Karpas-422 (cell line): Measurements from ENCODE around the gene RMDN2. TPM values are rescaled to one million over a fixed set of nuclear protein-coding genes. Genes with fewer than 3 reads are reported as not detected.
"Not testable (repeated sequence)": the region's sequence is repeated elsewhere in the genome, so short reads cannot be mapped to it uniquely, and the experiment has no call there.

Experiments used
- DNase-seq: peaks from one replicate; pipeline ENCODE4 v3.0.0-alpha.2; 2015
- H2AFZ ChIP-seq: fragments of 200-600 bp; sonication (generic); 2 replicates; pipeline ENCODE4 v1.6.1; 2014; ENCODE audit warnings: antibody characterized with exemption, low read length, mixed read lengths
- H3K27ac ChIP-seq: fragments of 200-600 bp; sonication (generic); 2 replicates; pipeline ENCODE4 v1.5.1; 2014; ENCODE audit warnings: mild to moderate bottlenecking, low read length, moderate library complexity
- H3K27me3 ChIP-seq: fragments of 200-600 bp; sonication (generic); 2 replicates; pipeline ENCODE4 v1.6.1; 2014; ENCODE audit warnings: low read length, mixed read lengths
- H3K36me3 ChIP-seq: fragments of 200-600 bp; sonication (generic); 2 replicates; pipeline ENCODE4 v1.6.1; 2014; ENCODE audit warnings: low read length, mixed read lengths; ENCODE audit not compliant: insufficient read depth
- H3K4me1 ChIP-seq: fragments of 200-600 bp; sonication (generic); 2 replicates; pipeline ENCODE4 v1.6.1; 2014; ENCODE audit warnings: mild to moderate bottlenecking, low read length, mixed read lengths
- H3K4me2 ChIP-seq: fragments of 200-600 bp; sonication (generic); 2 replicates; pipeline ENCODE4 v1.6.1; 2014; ENCODE audit warnings: low read length, low read depth, mild to moderate bottlenecking; ENCODE audit not compliant: poor library complexity, severe bottlenecking
- H3K4me3 ChIP-seq: fragments of 200-600 bp; sonication (generic); 2 replicates; pipeline ENCODE4 v1.5.1; 2014; ENCODE audit warnings: mild to moderate bottlenecking, antibody characterized with exemption, low read length, mixed read lengths
- H3K79me2 ChIP-seq: fragments of 200-600 bp; sonication (generic); 2 replicates; pipeline ENCODE4 v1.6.1; 2014; ENCODE audit warnings: mild to moderate bottlenecking, low read length, mixed read lengths
- H3K9ac ChIP-seq: fragments of 200-600 bp; sonication (generic); 2 replicates; pipeline ENCODE4 v1.6.0; 2014; ENCODE audit warnings: low read length
- H3K9me2 ChIP-seq: fragments of 200-600 bp; sonication (generic), shearing (Covaris generic); replicated peaks from 2 replicates; pipeline ENCODE4 v1.6.0; 2014; ENCODE audit warnings: mild to moderate bottlenecking, low read length, moderate library complexity; ENCODE audit not compliant: insufficient read depth
- H3K9me3 ChIP-seq: fragments of 300-700, 200-600 bp; sonication (generic); 2 replicates; pipeline ENCODE4 v1.6.1; 2014; ENCODE audit warnings: low read length, mixed read lengths
- H4K20me1 ChIP-seq: fragments of 200-600 bp; sonication (generic); 2 replicates; pipeline ENCODE4 v1.6.1; 2014; ENCODE audit warnings: mild to moderate bottlenecking, antibody characterized with exemption, low read length, low read depth; ENCODE audit not compliant: insufficient read depth
- total RNA-seq: library from RNA; depleted of rRNA; stranded (reverse); fragments of >200 nt; shearing (Covaris generic); gene quantifications from 2 replicates; pipeline ENCODE4 v1.2.3, GENCODE V29; 2014; ENCODE audit warnings: low replicate concordance

The RMDN2 gene
- total RNA-seq, 1 experiment from 2014 or later, result 6.5 TPM

DNA sequence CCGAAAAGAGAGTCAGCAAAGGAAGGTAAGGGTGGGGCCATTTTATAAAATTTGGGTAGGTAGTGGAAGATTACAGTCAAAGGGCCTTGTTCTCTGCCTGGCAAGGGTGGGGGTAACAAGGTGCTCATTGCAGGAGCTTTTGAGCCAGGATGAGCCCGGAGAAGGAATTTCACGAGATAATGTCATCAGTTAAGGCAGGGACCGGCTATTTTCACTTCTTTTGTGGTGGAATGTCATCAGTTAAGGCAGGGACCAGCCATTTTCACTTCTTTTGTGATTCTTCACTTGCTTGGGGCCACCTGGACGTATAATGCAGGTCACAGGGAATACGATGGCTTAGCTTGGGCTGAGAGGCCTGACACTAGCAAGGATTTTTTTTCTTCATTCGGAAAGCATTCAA lies 92.7 kb downstream of the RMDN2 start:
- Histone ChIP-seq H3K27me3 (no peaks in the 10 kb centered on the region), H3K36me3 (no peaks in the 10 kb centered on the region), H3K79me2 (no peaks in the 10 kb centered on the region), H2AFZ (no peak overlapping the region), H3K4me1 (no peaks in the 10 kb centered on the region), H3K27ac (no peak overlapping the region), H3K9me2 (no peaks in the 10 kb centered on the region), H3K9me3 (no peaks in the 10 kb centered on the region), H3K4me2 (no peak overlapping the region), H3K9ac (no peak overlapping the region), H3K4me3 (no peak overlapping the region), H4K20me1 (no peaks in the 10 kb centered on the region)
- no peak for DNase-seq

DNA sequence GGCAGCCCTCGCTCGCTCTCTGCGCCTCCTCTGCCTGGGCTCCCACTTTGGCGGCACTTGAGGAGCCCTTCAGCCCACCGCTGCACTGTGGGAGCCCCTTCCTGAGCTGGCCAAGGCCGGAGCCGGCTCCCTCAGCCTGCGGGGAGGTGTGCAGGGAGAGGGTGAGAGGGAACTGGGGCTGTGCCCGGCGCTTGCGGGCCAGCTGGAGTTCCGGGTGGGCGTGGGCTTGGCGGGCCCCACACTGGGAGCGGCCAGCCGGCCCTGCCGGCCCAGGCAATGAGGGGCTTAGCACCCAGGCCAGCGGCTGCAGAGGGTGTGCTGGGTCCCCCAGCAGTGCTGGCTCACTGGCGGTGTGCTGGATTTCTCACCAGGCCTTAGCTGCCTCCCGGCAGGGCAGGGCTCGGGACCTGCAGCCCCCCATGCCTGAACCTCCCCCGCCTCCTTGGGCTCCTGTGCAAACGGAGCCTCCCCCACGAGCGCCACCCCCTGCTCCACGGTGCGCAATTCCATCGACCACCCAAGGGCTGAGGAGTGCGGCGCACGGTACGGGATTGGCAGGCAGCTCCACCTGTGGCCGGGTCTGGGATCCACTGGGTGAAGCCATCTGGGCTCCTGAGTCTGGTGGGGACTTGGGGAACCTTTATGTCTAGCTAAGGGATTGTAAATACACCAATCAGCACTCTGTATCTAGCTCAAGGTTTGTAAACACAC lies 95.4 kb downstream of the RMDN2 start:
- not testable (repeated sequence) for H3K4me1 ChIP-seq, DNase-seq, H3K36me3 ChIP-seq, H3K4me2 ChIP-seq, H4K20me1 ChIP-seq, H3K9me2 ChIP-seq, H3K79me2 ChIP-seq, H3K9me3 ChIP-seq, H3K27ac ChIP-seq, H3K27me3 ChIP-seq, H3K9ac ChIP-seq, H2AFZ ChIP-seq, H3K4me3 ChIP-seq

DNA sequence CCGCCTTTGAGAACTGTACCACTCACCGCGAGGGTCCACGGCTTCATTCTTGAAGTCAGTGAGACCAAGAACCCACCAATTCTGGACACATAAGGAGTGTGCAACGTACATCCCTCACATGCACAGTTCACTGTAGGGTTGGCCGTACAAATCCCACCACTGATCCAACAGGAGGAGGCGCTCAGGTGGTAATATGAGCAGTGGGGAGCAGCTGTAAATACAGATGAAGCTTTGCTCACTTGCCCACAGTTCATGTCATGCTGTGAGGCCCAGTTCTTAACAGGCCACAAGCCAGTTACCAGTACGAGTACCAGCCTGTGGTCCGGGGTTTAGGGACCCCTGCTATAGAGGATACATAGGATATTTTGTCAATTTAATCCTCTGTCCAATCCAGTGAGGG lies 96.5 kb downstream of the RMDN2 start:
- no peak for DNase-seq
- Histone ChIP-seq H3K79me2 (no peaks in the 10 kb centered on the region), H4K20me1 (no peaks in the 10 kb centered on the region), H3K4me3 (no peak overlapping the region), H3K4me1 (no peaks in the 10 kb centered on the region), H3K9me2 (no peaks in the 10 kb centered on the region), H3K9me3 (no peaks in the 10 kb centered on the region), H3K27me3 (no peaks in the 10 kb centered on the region), H3K4me2 (no peak overlapping the region), H2AFZ (no peak overlapping the region), H3K27ac (no peak overlapping the region), H3K36me3 (no peaks in the 10 kb centered on the region), H3K9ac (no peak overlapping the region)

DNA sequence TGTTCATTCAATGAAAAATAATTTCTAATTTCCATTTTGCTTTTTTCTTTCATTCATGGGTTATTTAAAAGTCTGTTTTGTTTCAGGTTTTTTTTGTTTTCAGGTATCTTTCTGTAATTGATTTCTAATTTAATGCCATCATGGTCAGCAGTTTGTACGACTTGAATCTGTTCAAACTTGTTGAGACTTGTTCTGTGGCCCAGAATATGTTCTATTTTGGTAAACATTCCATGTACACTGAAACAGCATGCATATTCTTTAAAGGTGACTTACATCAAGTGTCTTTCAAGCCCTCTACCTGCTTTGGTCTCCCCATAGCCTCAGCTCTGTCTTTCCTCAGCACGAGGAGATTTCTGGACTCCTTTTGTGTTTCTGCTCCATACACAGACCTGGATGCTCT lies 101.8 kb downstream of the RMDN2 start:
- H3K4me3 ChIP-seq, result no peak overlapping the region
- H3K9me2 ChIP-seq, result no peaks in the 10 kb centered on the region
- no peaks in the 10 kb centered on the region for H3K4me1 ChIP-seq
- no peak overlapping the region for H3K27ac ChIP-seq
- no peak for DNase-seq
- H3K27me3 ChIP-seq, result no peaks in the 10 kb centered on the region
- H3K9ac ChIP-seq, result no peak overlapping the region
- no peaks in the 10 kb centered on the region for H3K36me3 ChIP-seq
- H3K79me2 ChIP-seq, result no peaks in the 10 kb centered on the region
- no peak overlapping the region for H3K4me2 ChIP-seq
- no peaks in the 10 kb centered on the region for H4K20me1 ChIP-seq
- H2AFZ ChIP-seq, result no peak overlapping the region
- no peaks in the 10 kb centered on the region for H3K9me3 ChIP-seq

DNA sequence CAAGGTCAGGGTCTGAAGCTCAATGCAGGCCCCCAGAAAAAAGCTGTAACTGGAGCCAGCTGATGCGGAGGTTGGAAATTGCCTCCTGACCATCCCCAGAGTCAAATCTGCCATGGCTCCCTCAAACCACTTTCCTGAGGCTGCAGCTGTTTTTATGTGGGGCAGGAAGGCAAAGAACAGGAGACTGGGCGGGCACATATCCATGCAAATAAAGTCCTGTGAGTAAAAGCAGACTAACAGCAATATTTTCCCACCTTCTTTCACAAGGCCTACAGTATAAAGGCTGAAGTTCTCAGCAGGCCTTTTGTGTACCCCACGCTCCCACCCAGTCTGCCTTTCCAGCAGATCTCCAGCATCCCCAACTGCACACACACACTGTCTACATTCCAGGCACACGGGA lies 103.7 kb downstream of the RMDN2 start:
- H4K20me1 ChIP-seq, result no peaks in the 10 kb centered on the region
- no peaks in the 10 kb centered on the region for H3K4me1 ChIP-seq
- H2AFZ ChIP-seq, result no peak overlapping the region
- H3K27ac ChIP-seq, result no peak overlapping the region
- H3K9me2 ChIP-seq, result no peaks in the 10 kb centered on the region
- no peak for DNase-seq
- no peak overlapping the region for H3K4me3 ChIP-seq
- H3K9ac ChIP-seq, result no peak overlapping the region
- no peak overlapping the region for H3K4me2 ChIP-seq
- no peaks in the 10 kb centered on the region for H3K27me3 ChIP-seq
- H3K79me2 ChIP-seq, result no peaks in the 10 kb centered on the region
- H3K9me3 ChIP-seq, result no peaks in the 10 kb centered on the region
- no peaks in the 10 kb centered on the region for H3K36me3 ChIP-seq

DNA sequence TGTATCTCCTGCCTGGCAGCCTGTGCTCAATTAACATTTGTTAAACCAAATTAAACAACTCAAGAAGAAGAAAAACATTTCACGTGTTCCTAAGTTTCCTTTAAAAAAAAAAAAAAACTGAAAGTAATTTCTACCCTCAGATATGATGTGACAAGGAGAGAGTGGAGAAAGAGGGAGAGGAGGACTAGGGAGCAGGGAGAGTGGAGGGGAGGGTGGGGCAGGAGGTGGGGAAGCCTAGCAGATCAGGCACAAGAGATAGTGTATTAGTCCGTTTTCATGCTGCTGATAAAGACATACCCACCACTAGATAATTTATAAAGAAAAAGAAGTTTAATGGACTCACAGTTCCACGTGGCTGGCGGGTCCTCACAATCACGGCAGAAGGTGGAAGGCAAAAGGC lies 104.4 kb downstream of the RMDN2 start:
- Histone ChIP-seq H4K20me1 (no peaks in the 10 kb centered on the region), H3K27ac (no peak overlapping the region), H3K4me3 (no peak overlapping the region), H3K79me2 (no peaks in the 10 kb centered on the region), H2AFZ (no peak overlapping the region), H3K4me1 (no peaks in the 10 kb centered on the region), H3K4me2 (no peak overlapping the region), H3K9me3 (no peaks in the 10 kb centered on the region), H3K27me3 (no peaks in the 10 kb centered on the region), H3K36me3 (no peaks in the 10 kb centered on the region), H3K9me2 (no peaks in the 10 kb centered on the region), H3K9ac (no peak overlapping the region)
- DNase-seq, result no peak

DNA sequence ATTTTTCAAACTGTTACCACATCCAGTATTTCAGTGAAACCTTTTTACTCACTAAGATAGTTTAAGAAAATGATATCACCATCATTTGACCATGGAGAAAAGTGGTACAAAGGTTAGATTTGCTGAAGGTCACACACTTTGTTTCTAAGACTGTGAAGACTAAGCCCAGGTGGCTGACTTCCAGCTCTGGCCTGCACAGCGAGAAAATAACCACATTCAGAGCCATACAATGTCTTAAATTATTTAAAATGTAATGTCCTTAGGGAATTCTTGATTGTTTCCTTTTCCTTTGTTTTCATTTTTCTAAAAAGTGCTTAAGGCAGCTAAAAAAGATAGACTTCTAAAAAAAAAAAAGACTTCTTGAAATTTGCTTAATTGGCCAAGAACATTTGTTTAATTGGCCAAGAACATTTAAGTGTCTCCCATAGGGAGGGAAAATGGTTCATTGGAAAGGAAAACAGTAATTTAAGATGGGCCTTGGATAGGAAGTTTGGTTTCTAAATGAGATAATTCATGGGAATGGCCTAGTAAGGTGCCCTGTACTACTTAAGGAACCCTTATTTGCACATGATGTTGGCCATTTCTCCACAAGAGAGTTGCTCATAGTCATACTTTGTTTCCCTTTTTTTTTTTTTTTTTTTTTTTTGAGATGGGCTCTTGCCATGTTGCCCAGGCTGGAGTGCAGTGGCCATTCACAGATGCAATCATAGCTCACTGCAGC lies 105.7 kb downstream of the RMDN2 start:
- no peak overlapping the region for H3K27ac ChIP-seq
- H3K4me2 ChIP-seq, result no peak overlapping the region
- no peaks in the 10 kb centered on the region for H3K79me2 ChIP-seq
- DNase-seq, result no peak
- no peak overlapping the region for H3K4me3 ChIP-seq
- H3K9ac ChIP-seq, result no peak overlapping the region
- H3K27me3 ChIP-seq, result no peaks in the 10 kb centered on the region
- no peaks in the 10 kb centered on the region for H3K4me1 ChIP-seq
- H3K36me3 ChIP-seq, result no peaks in the 10 kb centered on the region
- H2AFZ ChIP-seq, result no peak overlapping the region
- no peaks in the 10 kb centered on the region for H4K20me1 ChIP-seq
- H3K9me3 ChIP-seq, result no peaks in the 10 kb centered on the region
- no peaks in the 10 kb centered on the region for H3K9me2 ChIP-seq

DNA sequence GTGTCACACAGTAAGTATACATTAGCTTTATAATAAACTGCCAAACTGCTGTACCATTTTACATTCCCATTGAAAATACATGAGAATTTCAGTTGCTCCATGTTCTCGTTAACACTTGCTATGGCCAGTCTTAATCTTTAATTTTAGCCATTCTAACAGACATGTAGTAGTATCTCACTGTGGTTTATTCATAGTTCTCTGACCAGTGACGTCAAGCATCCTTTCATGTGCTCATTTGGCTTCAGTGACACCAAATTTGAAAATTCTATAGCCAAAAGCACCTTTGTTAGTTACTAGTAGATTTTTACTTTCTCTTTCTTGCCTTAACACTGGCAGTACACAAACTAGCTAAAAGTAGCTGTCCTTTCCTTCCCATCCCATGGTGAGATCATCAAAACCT lies 107.9 kb downstream of the RMDN2 start:
- no peak overlapping the region for H3K9ac ChIP-seq
- H2AFZ ChIP-seq, result no peak overlapping the region
- H3K4me2 ChIP-seq, result no peak overlapping the region
- no peaks in the 10 kb centered on the region for H3K9me3 ChIP-seq
- H3K4me3 ChIP-seq, result no peak overlapping the region
- no peaks in the 10 kb centered on the region for H3K9me2 ChIP-seq
- no peak overlapping the region for H3K27ac ChIP-seq
- H3K79me2 ChIP-seq, result no peaks in the 10 kb centered on the region
- H4K20me1 ChIP-seq, result no peaks in the 10 kb centered on the region
- H3K4me1 ChIP-seq, result peaks cover 4% of the 10 kb centered on the region
- H3K27me3 ChIP-seq, result no peaks in the 10 kb centered on the region
- DNase-seq, result no peak
- no peaks in the 10 kb centered on the region for H3K36me3 ChIP-seq
